Activated naive CD4-positive, alpha-beta T cell treated with anti-CD3 and anti-CD28 coated beads, Interleukin-2, amount 10 ng/mL, durations not matched to agents 7 days and 5 days (primary cell): ENCODE results near the gene CBX8.
"Not testable (repeated sequence)": the region's sequence is repeated elsewhere in the genome, so short reads cannot be mapped to it uniquely, and the experiment has no call there.

Source experiments
- CTCF ChIA-PET: fragments of 350-600 bp; sonication (Branson Sonifier 250); formaldehyde crosslinking; loops from one replicate; lab custom pipeline; 2021; ENCODE audit warnings: antibody characterized with exemption; lab: Charles Lee
- DNase-seq: peaks from one replicate; pipeline ENCODE4 v3.0.0-alpha.2; 2020
- H3K27ac Mint-ChIP-seq: one replicate; pipeline ENCODE4 v1.8.0; 2021; ENCODE audit warnings: mild to moderate bottlenecking, moderate library complexity, mixed read lengths
- H3K27me3 Mint-ChIP-seq: one replicate; pipeline ENCODE4 v1.8.0; 2021; ENCODE audit warnings: mild to moderate bottlenecking, mixed read lengths
- H3K36me3 Mint-ChIP-seq: one replicate; pipeline ENCODE4 v1.8.0; 2021; ENCODE audit warnings: mixed read lengths
- H3K4me1 Mint-ChIP-seq: one replicate; pipeline ENCODE4 v1.8.0; 2021; ENCODE audit warnings: mixed read lengths
- H3K4me3 Mint-ChIP-seq: one replicate; pipeline ENCODE4 v1.8.0; 2021; ENCODE audit warnings: mild to moderate bottlenecking, moderate library complexity, mixed read lengths
- H3K9me3 Mint-ChIP-seq: one replicate; pipeline ENCODE4 v1.8.0; 2021; ENCODE audit warnings: mixed read lengths

Gene CBX8

GRCh38 chr17:79776376-79777119 lies 20.3 kb downstream of the CBX8 start:
- H3K4me3 Mint-ChIP-seq: peak overlapping the region; percentile 69
- CTCF ChIA-PET: interaction anchor here (1.0 to 1.5 kb wide), 3 partner anchors 21 to 34 kb away, joined by 4 to 7 read pairs (median 5); partner anchors contain the start of gene CBX8
- peaks cover 11% of the 10 kb centered on the region for H3K36me3 Mint-ChIP-seq
- H3K27ac Mint-ChIP-seq: peak overlapping the region; percentile 46
- peaks cover 38% of the 10 kb centered on the region for H3K4me1 Mint-ChIP-seq
- no peak for DNase-seq
- peaks cover 89% of the 10 kb centered on the region for H3K27me3 Mint-ChIP-seq
- no peaks in the 10 kb centered on the region for H3K9me3 Mint-ChIP-seq

- H3K4me1 Mint-ChIP-seq: peaks cover 33% of the 10 kb centered on the region
- H3K36me3 Mint-ChIP-seq: peaks cover 11% of the 10 kb centered on the region
- H3K9me3 Mint-ChIP-seq: no peaks in the 10 kb centered on the region
- DNase-seq: no peak
- H3K27ac Mint-ChIP-seq: no peak overlapping the region
- H3K4me3 Mint-ChIP-seq: no peak overlapping the region
- H3K27me3 Mint-ChIP-seq: peaks cover 89% of the 10 kb centered on the region
- CTCF ChIA-PET: interaction anchor here (0.9 to 1.4 kb wide), 2 partner anchors 14 to 34 kb away, joined by 3 to 4 read pairs; no protein-coding TSS in a partner anchor
Observed at GRCh38 chr17:79775632-79776031, 21.2 kb downstream of the CBX8 start.

- H3K9me3 Mint-ChIP-seq: no peaks in the 10 kb centered on the region
- no peak overlapping the region for H3K4me3 Mint-ChIP-seq
- no peak for DNase-seq
- peaks cover 4% of the 10 kb centered on the region for H3K36me3 Mint-ChIP-seq
- peaks cover 22% of the 10 kb centered on the region for H3K4me1 Mint-ChIP-seq
- CTCF ChIA-PET: interaction anchor here (0.8 to 1.4 kb wide), 3 partner anchors 29 to 196 kb away, joined by 3 to 4 read pairs (median 3); no protein-coding TSS in a partner anchor
- H3K27ac Mint-ChIP-seq: no peak overlapping the region
- H3K27me3 Mint-ChIP-seq: peaks cover 87% of the 10 kb centered on the region
Observed at GRCh38 chr17:79774561-79774975, 22.3 kb downstream of the CBX8 start.

DNA sequence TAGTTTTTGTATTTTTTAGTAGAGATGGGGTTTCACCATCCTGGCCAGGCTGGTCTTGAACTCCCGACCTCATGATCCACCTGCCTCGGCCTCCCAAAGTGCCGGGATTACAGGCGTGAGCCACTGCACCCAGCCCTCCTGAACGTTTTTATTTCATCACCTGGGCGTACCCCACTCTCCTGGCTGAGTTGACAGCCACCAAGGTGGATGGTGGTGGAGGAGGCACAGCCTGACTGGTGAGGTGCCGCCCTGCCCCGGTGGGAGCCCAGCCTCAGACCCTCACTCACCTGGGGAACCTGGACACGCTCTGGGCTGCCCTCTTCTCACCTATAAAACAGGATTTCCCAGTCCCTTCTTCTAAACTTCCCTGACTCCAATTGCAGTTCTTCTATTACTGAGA lies 24.2 kb downstream of the CBX8 start:
- H3K36me3 Mint-ChIP-seq, DNase-seq, CTCF ChIA-PET, H3K27ac Mint-ChIP-seq, H3K9me3 Mint-ChIP-seq, H3K4me3 Mint-ChIP-seq: not testable (repeated sequence)
- H3K27me3 Mint-ChIP-seq: peaks cover 94% of the 10 kb centered on the region
- peaks cover 13% of the 10 kb centered on the region for H3K4me1 Mint-ChIP-seq

GRCh38 chr17:79771276-79771675 lies 25.6 kb downstream of the CBX8 start:
- H3K36me3 Mint-ChIP-seq: no peaks in the 10 kb centered on the region
- H3K4me1 Mint-ChIP-seq: peaks cover under 1% of the 10 kb centered on the region
- no peak overlapping the region for H3K27ac Mint-ChIP-seq
- no peak for DNase-seq
- no peaks in the 10 kb centered on the region for H3K9me3 Mint-ChIP-seq
- H3K27me3 Mint-ChIP-seq: peaks cover 87% of the 10 kb centered on the region
- CTCF ChIA-PET: no interaction called here
- H3K4me3 Mint-ChIP-seq: no peak overlapping the region

DNA sequence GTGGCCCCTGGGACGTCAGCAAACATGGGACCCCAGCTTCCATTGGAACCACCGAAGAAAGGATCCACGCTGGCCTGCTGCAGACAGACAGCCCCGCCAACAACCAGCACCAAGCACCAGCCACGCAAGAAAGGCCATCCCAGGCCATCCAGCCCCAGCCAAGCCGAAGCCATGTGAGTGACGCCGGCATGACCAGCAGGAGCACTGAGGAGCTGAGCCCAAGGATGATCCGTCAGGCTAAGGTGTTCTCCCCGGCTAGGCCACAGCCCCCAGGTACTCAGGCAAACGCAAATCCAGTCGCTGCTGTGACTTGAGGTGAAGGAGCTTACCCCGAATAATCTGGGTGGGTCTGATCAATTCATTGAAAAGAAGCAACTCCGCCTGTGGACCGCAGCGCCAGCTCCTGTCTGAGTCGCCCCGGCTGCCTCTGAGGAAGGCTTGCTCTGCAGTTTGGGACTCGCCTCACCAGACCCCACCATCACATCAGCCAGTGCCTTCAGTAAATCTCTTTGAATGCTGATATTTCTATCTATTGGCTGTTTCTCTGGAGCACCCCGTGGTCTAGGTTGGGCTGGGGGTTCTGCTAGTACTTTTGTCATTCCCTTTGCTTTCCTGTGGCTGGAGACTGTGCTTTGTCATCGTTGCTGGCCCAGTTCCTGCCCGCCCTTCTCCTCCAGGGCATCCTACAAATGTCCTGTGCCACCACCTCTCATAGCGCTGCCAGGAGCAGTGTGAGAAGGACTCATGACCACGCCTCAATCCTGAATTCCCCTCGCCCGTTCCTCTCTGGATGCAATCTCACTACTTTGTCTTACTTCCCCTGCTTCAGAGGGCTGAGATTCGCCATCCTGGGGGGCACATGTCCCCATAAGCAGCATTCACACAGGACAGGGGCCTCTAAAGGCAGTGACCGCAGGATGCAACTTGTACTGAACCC lies 27.0 kb downstream of the CBX8 start:
- no peaks in the 10 kb centered on the region for H3K4me1 Mint-ChIP-seq
- peaks cover 77% of the 10 kb centered on the region for H3K27me3 Mint-ChIP-seq
- H3K9me3 Mint-ChIP-seq: no peaks in the 10 kb centered on the region
- DNase-seq: no peak
- CTCF ChIA-PET: no interaction called here
- H3K36me3 Mint-ChIP-seq: no peaks in the 10 kb centered on the region
- no peak overlapping the region for H3K27ac Mint-ChIP-seq
- H3K4me3 Mint-ChIP-seq: no peak overlapping the region

- Mint-ChIP-seq H3K4me3 (no peak overlapping the region), H3K27me3 (peaks cover 45% of the 10 kb centered on the region), H3K36me3 (no peaks in the 10 kb centered on the region), H3K9me3 (no peaks in the 10 kb centered on the region), H3K27ac (no peak overlapping the region), H3K4me1 (no peaks in the 10 kb centered on the region)
- no peak for DNase-seq
- CTCF ChIA-PET: no interaction called here
Observed at GRCh38 chr17:79765708-79766107, 31.2 kb downstream of the CBX8 start.

DNA sequence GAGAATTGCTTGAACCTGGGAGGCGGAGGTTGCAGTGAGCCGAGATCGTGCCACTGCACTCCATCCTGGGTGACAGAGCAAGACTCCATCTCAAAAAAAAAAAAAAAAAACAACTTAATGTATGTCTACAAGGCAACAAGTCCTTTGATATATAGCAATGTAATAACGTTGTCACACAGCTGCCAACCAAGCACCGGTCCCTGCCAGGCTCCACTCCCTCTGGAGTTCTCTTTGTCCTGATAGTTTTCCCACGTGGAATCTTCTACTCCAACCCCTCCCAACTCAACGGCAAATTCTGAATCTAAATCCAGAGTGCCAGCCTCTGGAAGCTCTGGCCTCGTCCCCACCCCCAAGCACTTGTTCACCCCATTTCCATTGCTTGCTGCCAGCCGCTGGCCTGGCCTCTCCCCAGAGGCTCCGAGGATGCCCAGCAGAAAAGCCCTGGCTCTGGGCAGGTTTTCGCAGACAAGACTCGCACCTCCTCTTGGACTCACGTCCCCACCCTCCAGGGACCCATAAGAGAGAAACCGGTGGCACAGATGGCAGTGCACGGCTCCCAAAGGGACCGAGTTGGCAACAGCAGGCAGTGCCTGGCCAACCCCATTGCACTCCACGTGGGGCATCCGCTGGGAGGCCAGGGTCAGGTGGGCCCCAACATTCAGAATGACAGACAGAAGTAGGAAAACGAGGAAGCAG lies 34.8 kb downstream of the CBX8 start:
- Mint-ChIP-seq H3K4me3 (no peak overlapping the region), H3K27ac (no peak overlapping the region)
- CTCF ChIA-PET: no interaction called here

GRCh38 chr17:79760197-79760906 lies 36.5 kb downstream of the CBX8 start:
- Mint-ChIP-seq H3K36me3 (no peaks in the 10 kb centered on the region), H3K27me3 (peaks cover 36% of the 10 kb centered on the region), H3K27ac (no peak overlapping the region), H3K4me3 (no peak overlapping the region), H3K9me3 (no peaks in the 10 kb centered on the region), H3K4me1 (no peaks in the 10 kb centered on the region)
- no peak for DNase-seq
- CTCF ChIA-PET: no interaction called here

More for the DNA sequence above, 34.8 kb downstream of the CBX8 start:
- no peaks in the 10 kb centered on the region for H3K4me1 Mint-ChIP-seq
- H3K27me3 Mint-ChIP-seq: peaks cover 32% of the 10 kb centered on the region
- no peaks in the 10 kb centered on the region for H3K9me3 Mint-ChIP-seq
- no peaks in the 10 kb centered on the region for H3K36me3 Mint-ChIP-seq
- DNase-seq: no peak

DNA sequence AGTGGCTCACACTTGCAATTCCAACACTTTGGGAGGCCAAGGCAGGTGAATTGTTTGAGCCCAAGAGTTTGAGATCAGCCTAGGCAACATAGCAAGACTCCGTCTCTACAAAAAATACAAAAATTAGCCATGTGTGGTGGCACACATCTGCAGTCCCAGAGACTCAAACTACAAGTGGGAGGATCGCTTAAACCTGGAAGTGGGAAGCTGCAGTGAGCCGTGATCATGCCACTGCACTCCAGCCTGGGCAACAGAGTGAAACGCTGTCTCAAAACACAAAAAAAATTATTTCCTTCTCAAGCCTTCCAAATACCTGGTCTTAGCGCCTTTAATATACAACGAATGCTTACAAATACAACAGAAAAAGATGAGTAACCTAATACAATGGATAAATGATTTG lies 38.6 kb downstream of the CBX8 start:
- H3K9me3 Mint-ChIP-seq: no peaks in the 10 kb centered on the region
- no peak for DNase-seq
- H3K4me3 Mint-ChIP-seq: no peak overlapping the region
- CTCF ChIA-PET: interaction anchor here (1.3 kb wide), 1 partner anchor 19 kb away, joined by 4 read pairs; no protein-coding TSS in a partner anchor
- no peaks in the 10 kb centered on the region for H3K4me1 Mint-ChIP-seq
- no peaks in the 10 kb centered on the region for H3K36me3 Mint-ChIP-seq
- peaks cover 47% of the 10 kb centered on the region for H3K27me3 Mint-ChIP-seq
- no peak overlapping the region for H3K27ac Mint-ChIP-seq

- Mint-ChIP-seq H3K9me3 (no peaks in the 10 kb centered on the region), H3K27ac (no peak overlapping the region), H3K4me1 (no peaks in the 10 kb centered on the region), H3K4me3 (no peak overlapping the region), H3K36me3 (no peaks in the 10 kb centered on the region), H3K27me3 (peaks cover 53% of the 10 kb centered on the region)
- no peak for DNase-seq
- CTCF ChIA-PET: interaction anchor here (0.8 kb wide), 1 partner anchor 11 kb away, joined by 4 read pairs; no protein-coding TSS in a partner anchor
Observed at GRCh38 chr17:79757140-79757745, 39.6 kb downstream of the CBX8 start.

GRCh38 chr17:79755591-79755990 lies 41.3 kb downstream of the CBX8 start:
- H3K4me1 Mint-ChIP-seq: no peaks in the 10 kb centered on the region
- no peak overlapping the region for H3K4me3 Mint-ChIP-seq
- no peak overlapping the region for H3K27ac Mint-ChIP-seq
- DNase-seq: no peak
- H3K9me3 Mint-ChIP-seq: no peaks in the 10 kb centered on the region
- CTCF ChIA-PET: no interaction called here
- H3K36me3 Mint-ChIP-seq: no peaks in the 10 kb centered on the region
- H3K27me3 Mint-ChIP-seq: peaks cover 66% of the 10 kb centered on the region

DNA sequence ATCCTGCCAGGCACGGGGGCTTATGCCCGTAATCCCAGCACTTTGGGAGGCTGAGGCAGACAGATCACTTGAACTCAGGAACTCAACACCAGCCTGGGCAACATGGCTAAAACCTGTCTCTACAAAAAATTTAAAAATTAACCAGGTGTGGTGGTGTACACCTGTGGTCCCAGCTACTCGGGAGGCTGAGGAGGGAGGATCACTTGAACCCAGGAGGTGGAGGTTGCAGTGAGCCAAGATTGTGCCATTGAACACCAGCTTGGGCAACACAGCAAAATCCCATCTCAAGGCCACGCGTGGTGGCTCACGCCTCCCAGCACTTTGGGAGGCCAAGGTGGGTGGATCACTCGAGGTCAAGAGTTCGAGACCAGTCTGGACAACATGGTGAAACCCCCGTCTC lies 42.0 kb downstream of the CBX8 start:
- H3K36me3 Mint-ChIP-seq, H3K4me1 Mint-ChIP-seq, CTCF ChIA-PET, H3K4me3 Mint-ChIP-seq, H3K27ac Mint-ChIP-seq, DNase-seq, H3K9me3 Mint-ChIP-seq: not testable (repeated sequence)
- peaks cover 68% of the 10 kb centered on the region for H3K27me3 Mint-ChIP-seq
